SKM-1 treated with dmso at 0.1 percent for 144 hours (cell line): ENCODE results near the gene TMCO6.

Source experiments
- DNase-seq: peaks from one replicate; lab custom pipeline; 2025; ENCODE audit not compliant: unreplicated experiment; lab: John Stamatoyannopoulos, UW

TMCO6 gene

DNA sequence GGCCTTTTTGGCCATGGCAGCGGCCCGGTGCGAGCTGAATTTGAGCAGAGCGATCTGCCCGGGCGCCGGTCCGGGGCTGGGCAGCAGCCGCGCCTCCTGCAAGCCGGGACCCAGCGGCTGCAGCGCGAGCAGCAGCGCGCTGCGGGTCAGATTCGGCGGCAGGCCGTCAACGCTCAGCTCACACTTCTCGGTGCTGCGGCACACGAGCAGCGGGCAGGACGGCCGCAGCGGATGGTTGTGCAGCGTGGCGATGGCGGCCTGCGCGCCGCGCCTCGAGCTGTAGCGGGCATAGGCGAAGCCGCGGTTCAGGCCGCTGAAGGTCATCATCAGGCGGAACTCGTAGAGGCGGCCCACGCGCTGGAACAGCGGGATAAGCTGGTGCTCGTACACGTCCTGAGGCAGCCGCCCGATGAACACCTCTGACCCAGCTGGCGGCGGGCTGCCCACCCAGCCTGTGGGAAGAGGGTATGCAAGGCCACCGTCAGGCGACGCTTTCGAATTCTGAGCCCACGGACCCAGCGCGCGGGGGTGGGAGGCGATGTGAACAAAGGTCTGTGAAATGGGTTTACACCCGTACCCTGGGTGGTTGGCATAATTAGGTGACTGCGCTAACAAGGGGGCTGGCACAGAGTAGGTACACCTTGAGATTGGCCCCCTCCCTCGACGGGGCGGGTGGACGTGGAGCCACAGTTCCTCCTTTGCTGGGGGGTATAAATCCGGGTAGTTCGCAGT lies 33.4 kb downstream of the TMCO6 start:
- DNase-seq: no peak

DNA sequence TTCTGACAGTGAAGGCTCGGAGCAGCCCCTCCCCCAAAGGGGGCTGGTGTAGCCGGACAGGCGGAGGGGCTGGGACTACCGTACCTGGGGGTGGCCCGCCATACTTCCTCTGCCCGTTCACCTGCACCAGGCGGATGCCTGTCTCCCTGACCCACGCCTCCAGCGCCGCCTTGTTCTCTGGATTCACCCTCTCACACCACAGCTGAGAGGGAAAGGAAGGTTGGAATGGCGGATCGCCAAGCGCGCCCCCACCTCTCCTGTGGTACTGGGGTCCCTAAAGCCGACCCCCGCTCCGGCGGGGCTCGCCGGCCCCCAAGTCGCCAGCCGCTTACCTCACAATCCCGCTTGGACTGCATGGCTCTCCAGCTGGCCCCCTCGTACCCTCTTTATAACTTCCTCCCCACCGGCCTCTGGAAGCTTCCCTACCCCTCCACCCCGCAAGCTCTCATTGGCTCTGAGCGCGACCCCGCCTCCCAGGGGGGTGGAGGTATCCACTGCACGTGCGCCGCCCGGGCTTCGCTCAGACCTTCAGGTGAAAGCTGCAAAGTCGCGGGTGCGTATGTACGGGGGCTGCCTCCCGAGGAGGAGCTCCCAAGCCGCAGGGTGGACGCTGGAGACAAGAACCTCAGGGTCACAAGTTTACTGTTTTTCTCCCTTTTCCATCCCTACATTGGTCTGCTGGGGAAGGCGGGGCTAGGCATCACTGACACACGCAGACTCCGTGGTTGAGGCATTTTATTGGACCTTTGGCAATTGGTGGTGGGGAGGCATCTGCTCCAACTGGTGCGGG lies 34.1 kb downstream of the TMCO6 start, which contains the start of gene DND1:
DND1 (minus strand) TSS at position 390 of the 790 bp plus-strand sequence; CDS start at position 356, 34 bp downstream.
- no peak for DNase-seq

DNA sequence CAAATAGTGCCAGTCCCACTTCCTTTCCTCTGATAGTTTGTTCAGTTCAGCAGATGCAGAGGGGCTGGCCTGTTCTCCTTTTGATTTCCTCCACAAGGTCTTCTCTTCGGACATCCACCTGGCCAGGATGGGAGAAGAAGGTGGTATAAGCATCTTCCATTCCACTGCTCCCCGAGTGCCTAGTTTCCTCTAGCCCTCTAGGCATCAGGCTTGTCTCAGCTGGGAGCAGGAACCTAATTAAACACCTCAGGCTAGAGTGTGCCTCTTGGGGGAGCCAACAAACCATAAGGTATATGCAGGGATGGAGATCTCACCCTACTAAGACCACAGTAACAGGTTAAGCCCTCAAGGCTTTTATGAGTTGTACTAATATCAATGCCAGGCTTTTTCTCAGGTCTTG lies 35.0 kb downstream of the TMCO6 start:
- DNase-seq: no peak

DNA sequence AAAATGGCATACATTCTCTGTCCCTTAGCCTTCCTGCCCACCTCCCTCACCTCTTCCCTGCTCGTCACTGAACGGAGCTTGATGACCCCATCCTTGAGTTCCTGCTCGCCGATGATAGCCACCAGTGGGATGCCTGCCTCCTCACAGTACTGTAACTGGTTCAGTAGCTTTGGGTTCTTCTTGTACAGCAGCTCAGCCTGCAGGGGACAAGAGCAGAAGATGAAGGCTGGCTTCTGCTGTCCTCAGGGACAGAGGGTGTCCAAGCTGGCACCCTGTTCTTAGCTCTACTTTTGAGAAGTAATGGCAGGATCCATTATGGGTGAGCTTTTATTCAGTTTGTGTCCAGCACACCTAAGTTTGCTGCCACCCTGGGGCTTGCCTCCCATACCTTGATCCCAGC lies 35.4 kb downstream of the TMCO6 start:
- DNase-seq: no peak

DNA sequence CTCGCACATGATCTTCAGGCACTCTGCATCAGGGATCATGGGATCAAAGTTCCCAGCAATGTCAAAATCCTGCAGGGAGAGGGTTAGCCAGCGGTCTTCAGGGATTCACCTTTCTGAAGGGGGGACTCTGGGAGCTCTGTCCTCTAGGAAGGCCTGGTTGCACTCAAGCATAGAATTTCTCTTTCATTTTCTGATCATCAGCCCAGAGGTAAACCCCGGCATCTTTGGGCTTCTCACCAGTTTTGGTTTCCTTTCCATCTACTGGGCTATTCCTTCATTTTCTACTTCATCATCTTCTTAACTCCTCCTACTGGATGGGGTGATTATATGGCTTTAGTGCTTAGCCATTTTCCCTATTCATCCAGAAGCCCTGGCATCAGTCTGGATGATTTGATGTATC lies 38.7 kb downstream of the TMCO6 start:
- no peak for DNase-seq

DNA sequence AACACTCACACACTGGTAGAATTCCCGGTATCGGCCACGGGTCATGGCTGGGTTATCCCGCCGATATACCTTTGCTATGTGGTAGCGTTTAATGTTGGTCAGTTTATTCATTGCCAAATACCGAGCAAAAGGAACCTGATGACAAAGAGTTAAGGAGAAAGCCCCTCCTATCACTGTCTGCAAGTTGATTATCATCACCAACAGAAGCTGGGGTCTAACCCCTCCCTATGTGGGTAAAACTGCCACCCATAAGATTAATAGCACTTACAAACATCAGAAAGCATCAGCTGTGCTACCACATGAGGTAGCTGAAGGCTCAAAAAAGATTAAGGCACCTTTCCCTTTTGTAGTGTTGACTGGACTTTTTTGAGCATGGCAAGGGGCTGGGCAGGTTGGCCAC lies 39.7 kb downstream of the TMCO6 start:
- DNase-seq: no peak

DNA sequence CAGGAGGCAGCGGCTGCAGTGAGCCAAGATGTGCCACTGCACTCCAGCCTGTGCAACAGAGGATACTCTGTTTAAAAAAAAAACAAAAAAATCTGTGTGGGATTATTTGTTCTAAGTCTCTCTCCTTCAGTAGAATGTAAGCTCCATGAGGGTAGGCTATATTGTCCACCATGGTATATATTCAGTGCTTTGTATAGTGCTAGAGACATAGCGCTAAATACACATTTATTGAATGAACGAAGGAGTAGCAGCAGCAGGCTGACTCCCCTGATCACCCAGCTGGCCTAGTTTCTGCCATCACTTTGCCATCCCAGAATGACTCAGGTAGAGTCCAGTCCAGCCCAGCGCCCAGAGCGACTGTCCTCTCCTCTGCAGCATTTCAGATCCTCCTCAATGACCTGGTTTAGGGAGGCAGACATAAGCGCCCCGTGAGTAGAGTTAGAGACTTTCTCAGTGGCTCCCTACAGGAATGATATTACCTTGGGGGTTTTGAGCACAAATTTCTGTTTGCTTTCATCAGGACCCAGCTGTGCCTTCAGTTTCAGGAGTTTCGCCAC lies 51.2 kb downstream of the TMCO6 start:
- DNase-seq: no peak

DNA sequence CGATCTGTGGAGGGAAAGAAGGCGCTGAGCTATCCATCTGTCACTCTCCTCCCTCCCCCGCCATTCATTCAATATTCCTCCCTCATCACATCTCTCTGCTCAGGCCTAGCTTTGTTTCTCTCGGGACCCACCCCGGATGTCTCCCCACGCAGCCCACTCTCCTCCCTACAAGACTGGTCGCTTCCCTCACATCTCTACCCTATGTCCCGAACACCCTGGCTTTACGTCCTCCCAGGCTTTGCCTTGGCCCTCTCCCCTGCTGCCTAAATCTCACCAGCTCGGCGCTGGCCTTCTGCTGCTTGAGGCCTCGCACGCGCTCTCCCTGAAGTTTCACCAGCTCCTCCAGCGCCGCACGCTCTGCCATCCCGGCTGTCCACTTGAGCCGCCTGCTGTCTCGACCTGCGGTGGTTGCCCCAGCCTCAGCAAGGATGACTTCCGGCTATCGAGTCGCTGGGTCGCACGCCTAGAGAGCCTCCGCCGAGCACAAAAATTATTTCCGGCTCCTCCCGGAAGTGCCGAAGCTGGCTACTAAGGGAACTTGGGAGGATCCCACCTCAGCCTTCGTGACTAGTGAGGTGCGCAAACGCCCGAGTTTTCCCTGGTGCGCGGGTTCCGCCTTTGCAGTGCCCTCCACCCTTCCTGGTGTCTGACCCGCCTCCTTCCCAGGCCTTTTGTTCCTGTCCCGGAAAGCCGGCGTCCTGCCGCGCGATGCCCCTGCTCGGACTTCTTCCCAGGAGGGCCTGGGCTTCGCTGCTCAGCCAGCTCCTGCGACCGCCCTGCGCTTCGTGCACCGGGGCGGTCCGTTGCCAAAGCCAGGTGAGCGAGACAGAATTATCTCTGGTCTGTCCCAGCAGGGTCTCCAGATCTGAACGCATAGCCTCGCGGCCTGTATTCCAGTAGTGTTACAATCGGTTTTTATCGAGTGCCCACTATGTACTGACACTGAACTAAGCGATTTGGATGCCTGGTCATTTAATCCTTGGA lies 52.0 kb downstream of the TMCO6 start, which contains the start of the genes HARS1 and HARS2:
HARS1 (minus strand) TSS at position 430 of the 984 bp plus-strand sequence; CDS start at position 364, 66 bp downstream.
HARS2 (plus strand) TSS at position 515 of the 984 bp plus-strand sequence; CDS start at position 709, 194 bp downstream.
- DNase-seq: peak; percentile 88

DNA sequence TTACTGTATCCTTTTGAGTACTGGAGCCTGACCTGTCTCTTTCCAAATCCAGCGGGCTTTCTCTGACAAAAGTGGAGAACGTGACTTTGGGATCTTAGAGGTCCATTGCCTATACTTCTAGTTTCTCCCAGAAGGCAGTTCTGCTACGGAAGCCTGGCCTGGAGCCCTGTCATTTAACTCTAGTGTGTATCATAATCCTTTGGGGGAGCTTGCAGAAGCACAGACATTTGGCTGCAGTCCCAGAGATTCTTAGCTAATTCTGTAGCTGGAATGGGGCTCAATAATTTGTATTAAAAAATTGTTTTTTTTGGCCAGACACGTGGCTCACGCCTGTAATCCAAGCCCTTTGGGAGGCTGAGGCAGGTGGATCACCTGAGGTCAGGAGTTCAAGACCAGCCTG lies 55.0 kb downstream of the TMCO6 start:
- no peak for DNase-seq
